ENCODE data around the gene ZNF385B.

GRCh38 chr2:179677746-179678505 is 183.5 kb downstream of the ZNF385B start:
- TF ChIP-seq, protein P1, sequence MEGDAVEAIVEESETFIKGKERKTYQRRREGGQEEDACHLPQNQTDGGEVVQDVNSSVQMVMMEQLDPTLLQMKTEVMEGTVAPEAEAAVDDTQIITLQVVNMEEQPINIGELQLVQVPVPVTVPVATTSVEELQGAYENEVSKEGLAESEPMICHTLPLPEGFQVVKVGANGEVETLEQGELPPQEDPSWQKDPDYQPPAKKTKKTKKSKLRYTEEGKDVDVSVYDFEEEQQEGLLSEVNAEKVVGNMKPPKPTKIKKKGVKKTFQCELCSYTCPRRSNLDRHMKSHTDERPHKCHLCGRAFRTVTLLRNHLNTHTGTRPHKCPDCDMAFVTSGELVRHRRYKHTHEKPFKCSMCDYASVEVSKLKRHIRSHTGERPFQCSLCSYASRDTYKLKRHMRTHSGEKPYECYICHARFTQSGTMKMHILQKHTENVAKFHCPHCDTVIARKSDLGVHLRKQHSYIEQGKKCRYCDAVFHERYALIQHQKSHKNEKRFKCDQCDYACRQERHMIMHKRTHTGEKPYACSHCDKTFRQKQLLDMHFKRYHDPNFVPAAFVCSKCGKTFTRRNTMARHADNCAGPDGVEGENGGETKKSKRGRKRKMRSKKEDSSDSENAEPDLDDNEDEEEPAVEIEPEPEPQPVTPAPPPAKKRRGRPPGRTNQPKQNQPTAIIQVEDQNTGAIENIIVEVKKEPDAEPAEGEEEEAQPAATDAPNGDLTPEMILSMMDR (IDR thresholded peaks at IDR 0.05) = no peak
- no peak for TF ChIP-seq NR3C1 (CRISPR knock-in tag; conservative IDR thresholded peaks at IDR 0.05; ENCODE audit: low read depth)
- TF ChIP-seq, protein P2, sequence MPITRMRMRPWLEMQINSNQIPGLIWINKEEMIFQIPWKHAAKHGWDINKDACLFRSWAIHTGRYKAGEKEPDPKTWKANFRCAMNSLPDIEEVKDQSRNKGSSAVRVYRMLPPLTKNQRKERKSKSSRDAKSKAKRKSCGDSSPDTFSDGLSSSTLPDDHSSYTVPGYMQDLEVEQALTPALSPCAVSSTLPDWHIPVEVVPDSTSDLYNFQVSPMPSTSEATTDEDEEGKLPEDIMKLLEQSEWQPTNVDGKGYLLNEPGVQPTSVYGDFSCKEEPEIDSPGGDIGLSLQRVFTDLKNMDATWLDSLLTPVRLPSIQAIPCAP (CRISPR knock-in tag; IDR thresholded peaks at IDR 0.05) = no peak
- TF ChIP-seq, protein P3, sequence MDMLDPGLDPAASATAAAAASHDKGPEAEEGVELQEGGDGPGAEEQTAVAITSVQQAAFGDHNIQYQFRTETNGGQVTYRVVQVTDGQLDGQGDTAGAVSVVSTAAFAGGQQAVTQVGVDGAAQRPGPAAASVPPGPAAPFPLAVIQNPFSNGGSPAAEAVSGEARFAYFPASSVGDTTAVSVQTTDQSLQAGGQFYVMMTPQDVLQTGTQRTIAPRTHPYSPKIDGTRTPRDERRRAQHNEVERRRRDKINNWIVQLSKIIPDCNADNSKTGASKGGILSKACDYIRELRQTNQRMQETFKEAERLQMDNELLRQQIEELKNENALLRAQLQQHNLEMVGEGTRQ (CRISPR knock-in tag; IDR thresholded peaks at IDR 0.05) = no peak
- TF ChIP-seq SOX15 (CRISPR knock-in tag; IDR thresholded peaks at IDR 0.05) = no peak
- TF ChIP-seq SMAD4 (CRISPR knock-in tag; IDR thresholded peaks at IDR 0.05) = no peak
- no peak for TF ChIP-seq PRDM15 (CRISPR knock-in tag; IDR thresholded peaks at IDR 0.05)
- no peak for TF ChIP-seq KAT7 (CRISPR knock-in tag; IDR thresholded peaks at IDR 0.05; ENCODE audit: borderline replicate concordance)
- TF ChIP-seq ATF3 (CRISPR knock-in tag; conservative IDR thresholded peaks at IDR 0.05) = no peak
- no peak for TF ChIP-seq IRF2 (CRISPR knock-in tag; IDR thresholded peaks at IDR 0.05; ENCODE audit: borderline replicate concordance, low read depth)
